Measurements from ENCODE around the gene GARIN1A.

DNA sequence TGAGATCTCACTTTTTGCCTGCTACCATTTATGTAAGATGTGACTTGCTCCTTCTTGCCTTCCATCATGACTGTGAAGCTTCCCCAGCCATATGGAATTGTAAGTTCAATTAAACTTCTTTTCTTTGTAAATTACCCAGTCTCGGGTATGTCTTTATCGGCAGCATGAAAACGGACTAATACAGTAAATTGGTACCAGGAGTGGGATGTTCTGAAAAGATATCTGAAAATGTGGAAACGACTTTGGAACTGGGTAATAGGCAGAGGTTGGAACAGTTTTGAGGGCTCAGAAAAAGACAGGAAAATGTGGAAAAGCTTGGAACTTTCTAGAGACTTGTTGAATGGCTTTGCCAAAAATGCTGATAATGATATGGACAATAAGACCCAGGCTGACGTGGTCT lies 10.6 kb upstream of the GARIN1A start:
- TF ChIP-seq CTCF (IDR thresholded peaks at IDR 0.05) = no peak
- TF ChIP-seq POLR2A (IDR thresholded peaks at IDR 0.05) = no peak
- TF ChIP-seq POLR2AphosphoS5 (IDR thresholded peaks at IDR 0.05) = no peak
- TF ChIP-seq EP300 (IDR thresholded peaks at IDR 0.05) = no peak
